Measurements from ENCODE around the gene PRAMEF33. TPM values are rescaled to one million over a fixed set of nuclear protein-coding genes. Genes with fewer than 3 reads are reported as not detected.
"Not testable (repeated sequence)": the region's sequence is repeated elsewhere in the genome, so short reads cannot be mapped to it uniquely, and the experiment has no call there.

Gene PRAMEF33
- not detected for total RNA-seq

DNA sequence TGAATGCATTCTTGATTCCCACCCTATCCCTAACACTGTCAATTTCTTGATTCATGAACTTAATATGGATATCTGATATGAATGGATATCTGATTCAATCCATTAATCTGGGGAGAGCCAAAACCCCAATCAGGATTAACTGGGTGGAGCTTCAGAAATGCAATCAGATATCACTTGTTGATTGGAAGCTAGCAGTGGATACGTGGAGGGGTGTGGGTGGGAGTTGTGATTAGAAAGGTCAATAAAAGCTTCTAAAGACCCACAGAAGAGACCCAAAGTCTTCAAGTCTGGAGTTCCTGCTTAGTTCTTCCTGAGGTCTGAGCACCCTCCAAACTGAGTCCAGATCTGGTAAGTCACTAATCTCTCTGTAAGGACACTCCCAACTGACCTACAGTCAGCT, at the start of gene PRAMEF33:
PRAMEF33 (plus strand) TSS at position 301 of the 400 bp plus-strand sequence. CDS start 2,416 bp downstream, outside the sequence.
- DNase-seq = not testable (repeated sequence)

GRCh38 chr1:13253898-13254297, 49.4 kb upstream of the PRAMEF33 start, which contains the start of gene PRAMEF5:
TSS of gene PRAMEF5 (plus strand) at chr1:13254198. CDS start at chr1:13259269, 5,071 bp downstream.
- DNase-seq = not testable (repeated sequence)

GRCh38 chr1:13265124-13265523, 38.2 kb upstream of the PRAMEF33 start:
- DNase-seq = not testable (repeated sequence)

GRCh38 chr1:13277016-13277415, 26.3 kb upstream of the PRAMEF33 start:
- DNase-seq = not testable (repeated sequence)

- not testable (repeated sequence) for DNase-seq
These were observed 23.7 kb upstream of the PRAMEF33 start for GRCh38 chr1:13279617-13280016.

DNA sequence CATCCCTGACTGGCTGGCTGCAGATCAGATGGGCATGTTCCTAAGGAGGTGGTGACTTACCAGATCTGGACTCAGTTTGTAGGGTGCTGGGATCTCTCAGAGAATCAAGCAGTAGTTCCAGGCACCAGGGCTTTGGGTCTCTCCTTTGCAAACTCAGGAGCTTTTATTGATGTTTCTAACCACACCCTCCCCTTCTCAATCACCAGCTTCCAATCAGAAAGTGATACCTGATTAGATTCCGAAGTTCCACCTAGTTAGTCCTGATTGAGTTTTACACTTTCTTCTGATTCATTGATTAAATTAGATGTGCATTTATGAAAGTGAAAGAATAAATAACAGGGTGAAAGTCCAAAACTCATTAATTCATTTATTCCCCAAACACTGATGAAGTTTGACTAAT, 18.3 kb upstream of the PRAMEF33 start, which contains the start of gene PRAMEF8:
PRAMEF8 (minus strand) TSS at position 101 of the 400 bp plus-strand sequence. CDS start 1,046 bp downstream, outside the sequence.
- DNase-seq = not testable (repeated sequence)

- not testable (repeated sequence) for DNase-seq
These were observed 14.3 kb upstream of the PRAMEF33 start for GRCh38 chr1:13289030-13289429.

- not testable (repeated sequence) for DNase-seq
These were observed 6.0 kb upstream of the PRAMEF33 start for GRCh38 chr1:13297216-13297931.

DNA sequence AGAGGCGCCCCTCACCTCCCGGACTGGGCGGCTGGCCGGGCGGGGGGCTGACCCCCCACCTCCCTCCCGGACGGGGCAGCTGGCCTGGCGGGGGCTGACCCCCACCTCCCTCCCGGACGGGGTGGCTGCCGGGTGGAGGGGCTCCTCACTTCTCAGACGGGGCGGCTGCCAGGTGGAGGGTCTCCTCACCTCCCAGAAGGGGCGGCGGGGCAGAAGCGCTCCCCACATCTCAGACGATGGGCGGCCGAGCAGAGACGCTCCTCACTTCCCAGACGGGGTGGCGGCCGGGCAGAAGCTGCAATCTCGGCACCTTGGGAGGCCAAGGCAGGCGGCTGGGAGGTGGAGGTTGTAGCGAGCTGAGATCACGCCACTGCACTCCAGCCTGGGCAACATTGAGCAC, 4.6 kb upstream of the PRAMEF33 start:
- not testable (repeated sequence) for DNase-seq

- DNase-seq = not testable (repeated sequence)
These were observed 1.1 kb upstream of the PRAMEF33 start for GRCh38 chr1:13302197-13302596.

- not testable (repeated sequence) for DNase-seq
These were observed 11.9 kb downstream of the PRAMEF33 start, which contains the start of gene PRAMEF15 for GRCh38 chr1:13315281-13315680. TSS of gene PRAMEF15 (plus strand) at chr1:13315581. CDS start at chr1:13318408, 2,827 bp downstream.

DNA sequence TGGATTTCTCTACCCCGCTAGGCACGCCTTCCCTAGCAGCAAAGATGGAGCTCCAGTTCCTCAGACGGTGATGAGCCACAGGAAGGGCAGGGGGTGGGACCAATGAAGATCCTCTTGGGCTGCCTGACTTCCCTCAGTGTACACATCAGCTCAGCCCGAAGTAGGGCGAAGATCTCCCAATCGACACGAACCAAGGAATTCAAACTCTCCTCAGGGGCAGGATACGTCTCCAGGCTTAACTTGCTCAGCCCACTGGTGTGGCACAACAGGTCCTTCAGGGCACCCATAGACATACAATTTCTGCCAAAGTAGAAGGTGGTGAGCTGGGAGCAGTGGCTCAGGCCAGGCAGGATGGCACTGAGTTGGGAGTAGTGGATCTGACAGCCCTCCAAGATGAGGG, 39.2 kb downstream of the PRAMEF33 start:
- DNase-seq = not testable (repeated sequence)

GRCh38 chr1:13347034-13347433, 43.7 kb downstream of the PRAMEF33 start, which contains the start of gene PRAMEF14:
TSS of gene PRAMEF14 (minus strand) at chr1:13347134. CDS start at chr1:13345314, 1,820 bp downstream.
- not testable (repeated sequence) for DNase-seq

DNA sequence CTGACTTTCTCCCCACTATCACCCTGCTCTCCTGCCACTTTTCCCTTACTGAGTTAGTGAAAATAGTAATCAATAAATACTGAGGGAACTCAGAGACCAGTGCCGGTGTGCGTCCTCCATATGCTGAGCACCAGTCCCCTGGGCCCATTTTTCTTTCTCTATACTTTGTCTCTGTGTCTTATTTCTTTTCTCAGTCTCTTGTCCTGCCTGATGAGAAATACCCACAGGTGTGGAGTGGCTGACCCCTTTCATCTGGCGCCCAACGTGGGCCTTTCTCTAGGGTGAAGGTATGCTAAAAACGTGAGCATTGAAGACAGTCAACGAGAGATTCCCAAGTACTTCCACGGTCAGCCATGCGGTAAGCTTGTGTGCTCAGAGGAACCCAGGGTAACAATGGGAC, 50.1 kb downstream of the PRAMEF33 start:
- not testable (repeated sequence) for DNase-seq

GRCh38 chr1:13354475-13354874, 51.1 kb downstream of the PRAMEF33 start:
- DNase-seq = not testable (repeated sequence)

DNA sequence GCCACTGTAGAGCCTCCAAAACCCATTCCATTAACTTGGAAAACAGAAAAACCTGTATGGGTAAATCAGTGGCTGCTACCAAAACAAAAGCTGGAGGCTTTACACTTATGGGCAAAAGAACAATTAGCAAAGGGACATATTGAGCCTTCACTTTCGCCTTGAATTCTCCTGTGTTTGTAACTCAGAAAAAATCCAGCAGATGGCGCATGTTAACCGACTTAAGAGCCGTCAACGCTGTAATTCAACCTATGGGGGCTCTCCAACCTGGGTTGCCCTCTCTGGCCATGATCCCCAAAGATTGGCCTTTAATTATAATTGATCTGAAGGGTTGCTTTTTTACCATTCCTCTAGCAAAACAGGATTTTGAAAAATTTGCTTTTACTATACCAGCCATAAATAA, 53.4 kb downstream of the PRAMEF33 start:
- peak; percentile 4 for DNase-seq

Small RNAs within 50 kb of the gene (small RNA-seq; reads per million reads assigned to genes)
- not detected for gene RNU6-771P (ENCODE audit: low replicate concordance)

Other genes starting within 250 kb of the PRAMEF33 start
- gene PRAMEF27, start 247.0 kb upstream of the PRAMEF33 start, total RNA-seq = not detected
- not detected for gene HNRNPCL3, start 242.8 kb upstream of the PRAMEF33 start, total RNA-seq
- gene PRAMEF25, start 232.8 kb upstream of the PRAMEF33 start, total RNA-seq = not detected
- not detected for gene HNRNPCL2, start 186.7 kb upstream of the PRAMEF33 start, total RNA-seq
- not detected for gene PRAMEF26, start 147.5 kb upstream of the PRAMEF33 start, total RNA-seq
- gene HNRNPCL4, start 137.9 kb upstream of the PRAMEF33 start, total RNA-seq = not detected
- not detected for gene PRAMEF9, start 131.7 kb upstream of the PRAMEF33 start, total RNA-seq
- gene PRAMEF13, start 102.1 kb upstream of the PRAMEF33 start, total RNA-seq = not detected
- not detected for gene PRAMEF18, start 77.4 kb upstream of the PRAMEF33 start, total RNA-seq
- not detected for gene PRAMEF5, start 49.3 kb upstream of the PRAMEF33 start, total RNA-seq
- gene PRAMEF8, start 18.4 kb upstream of the PRAMEF33 start, total RNA-seq = not detected
- gene PRAMEF15, start 12.0 kb downstream of the PRAMEF33 start, total RNA-seq = not detected
- not detected for gene PRAMEF14, start 43.6 kb downstream of the PRAMEF33 start, total RNA-seq
- gene PRAMEF19, start 68.4 kb downstream of the PRAMEF33 start, total RNA-seq = not detected
- gene PRAMEF17, start 86.1 kb downstream of the PRAMEF33 start, total RNA-seq = not detected
- not detected for gene PRAMEF20, start 106.9 kb downstream of the PRAMEF33 start, total RNA-seq
- 1.4 TPM for gene LRRC38, start 210.5 kb downstream of the PRAMEF33 start, total RNA-seq

All from skin of body (tissue), 3 donors.